Caco-2 (cell line): ENCODE measurements around the gene MOV10. TPM values are rescaled to one million over a fixed set of nuclear protein-coding genes. Genes with fewer than 3 reads are reported as not detected.

Source experiments
- BruUV-seq: library from RNA; stranded (reverse); fragments of 400-500 nt; replicated peaks from 2 replicates; lab custom pipeline; 2021; lab: Mats Ljungman, UMichigan
- CTCF ChIA-PET: fragments of 300-600 bp; sonication (Branson Sonifier 250); formaldehyde crosslinking; loops from one replicate; lab custom pipeline; 2022; ENCODE audit warnings: antibody characterized with exemption; lab: Charles Lee
- POLR2A ChIA-PET: fragments of 300-600 bp; sonication (Branson Sonifier 250); formaldehyde crosslinking; loops from one replicate; lab custom pipeline; 2022; ENCODE audit warnings: antibody characterized with exemption; lab: Charles Lee
- DNase-seq, 2 experiments: peaks; one replicate each; pipeline versions ENCODE4 v3.0.0 to v3.0.0-alpha.2; 2020 to 2022
- H3K27me3 ChIP-seq: replicated peaks from 2 replicates; pipeline ENCODE4 v1.6.0; 2011; ENCODE audit warnings: low read length; ENCODE audit not compliant: control insufficient read depth, insufficient read depth
- H3K36me3 ChIP-seq: 2 replicates; pipeline ENCODE4 v1.5.1; 2011; ENCODE audit warnings: low read length; ENCODE audit not compliant: control insufficient read depth, insufficient read depth
- H3K4me1 ChIP-seq: fragments of 250-450 bp; sonication (Bioruptor Pico); 2 replicates; pipeline ENCODE4 v1.5.1; 2020; ENCODE audit warnings: mild to moderate bottlenecking
- H3K4me3 ChIP-seq: 2 replicates; pipeline ENCODE4 v1.5.1; 2011; ENCODE audit warnings: low read depth, mild to moderate bottlenecking, control low read depth, low read length
- H3K9me3 ChIP-seq: fragments of 250-450 bp; sonication (Bioruptor Pico); 2 replicates; pipeline ENCODE4 v1.5.1; 2020; ENCODE audit warnings: mild to moderate bottlenecking, moderate library complexity
- H3K27ac Mint-ChIP-seq: one replicate; pipeline ENCODE4 v1.8.0; 2022; ENCODE audit warnings: mixed read lengths; ENCODE audit not compliant: unreplicated experiment
- H3K27me3 Mint-ChIP-seq: one replicate; pipeline ENCODE4 v1.8.0; 2022; ENCODE audit warnings: mixed read lengths; ENCODE audit not compliant: insufficient read depth, unreplicated experiment
- H3K36me3 Mint-ChIP-seq: one replicate; pipeline ENCODE4 v1.8.0; 2022; ENCODE audit warnings: mild to moderate bottlenecking, mixed read lengths; ENCODE audit not compliant: insufficient read depth, unreplicated experiment
- H3K4me1 Mint-ChIP-seq: one replicate; pipeline ENCODE4 v1.8.0; 2022; ENCODE audit warnings: low read depth, mixed read lengths; ENCODE audit not compliant: unreplicated experiment
- H3K4me3 Mint-ChIP-seq: one replicate; pipeline ENCODE4 v1.8.0; 2022; ENCODE audit warnings: mild to moderate bottlenecking, moderate library complexity, mixed read lengths; ENCODE audit not compliant: unreplicated experiment
- H3K9me3 Mint-ChIP-seq: one replicate; pipeline ENCODE4 v1.8.0; 2022; ENCODE audit warnings: mixed read lengths; ENCODE audit not compliant: unreplicated experiment
- CTCF ChIP-seq, 2 experiments: fragments of 200-600 bp in 1 of 2; IDR thresholded peaks; 1 replicate in 1 of 2; 2 replicates in 1 of 2; pipeline versions ENCODE4 v1.5.1 to v1.8.0; 2011 to 2022; ENCODE audit warnings: antibody characterized with exemption in 1 of 2, control low read depth in 1 of 2, inconsistent platforms in 1 of 2, low read depth in 1 of 2, low read length in 1 of 2, mild to moderate bottlenecking in 1 of 2, moderate library complexity in 1 of 2; ENCODE audit not compliant: insufficient read depth in 1 of 2, severe bottlenecking in 1 of 2, unreplicated experiment in 1 of 2
- intact Hi-C: fragments of 100-400 bp; cut with micrococcal nuclease; formaldehyde crosslinking; loops from one replicate; pipeline ENCODE4 v1.10.0; 2022; ENCODE audit not compliant: unreplicated experiment
- total RNA-seq: library from RNA; stranded (reverse); gene quantifications from 2 replicates; pipeline ENCODE4 v1.2.3, GENCODE V29; 2022

The MOV10 gene
- total RNA-seq, 1 experiment from 2014 or later = 102 TPM

GRCh38 chr1:112708489-112708888, 34.0 kb downstream of the MOV10 start:
- CTCF ChIA-PET = interaction anchor here (1.6 kb wide), 1 partner anchor 10 kb away, joined by 10 read pairs; no protein-coding TSS in a partner anchor
- H3K4me1 Mint-ChIP-seq = peaks cover 10% of the 10 kb centered on the region
- POLR2A ChIA-PET = interaction anchor here (1.1 kb wide), 1 partner anchor 10 kb away, joined by 5 read pairs; no protein-coding TSS in a partner anchor

GRCh38 chr1:112710159-112710558, 35.7 kb downstream of the MOV10 start:
- H3K9me3 Mint-ChIP-seq = no peaks in the 10 kb centered on the region
- H3K4me3 Mint-ChIP-seq = no peak overlapping the region
- H3K27ac Mint-ChIP-seq = no peak overlapping the region
- H3K4me1 ChIP-seq = peaks cover 18% of the 10 kb centered on the region; the same call in 1 of the 2 replicates
- ChIA-PET CTCF (no interaction called here), POLR2A (no interaction called here)
- no TSS peak for BruUV-seq
- H3K36me3 Mint-ChIP-seq = peaks cover 7% of the 10 kb centered on the region
- intact Hi-C loops = no loop called here
- no peaks in the 10 kb centered on the region for H3K36me3 ChIP-seq
- no peaks in the 10 kb centered on the region for H3K27me3 Mint-ChIP-seq
- TF ChIP-seq CTCF (IDR thresholded peaks at IDR 0.05; ENCODE audit: insufficient read depth in 1 of 2, low read depth in 1 of 2, low read length in 1 of 2, severe bottlenecking in 1 of 2, unreplicated experiment in 1 of 2) = no peak
- peaks cover 10% of the 10 kb centered on the region for H3K4me1 Mint-ChIP-seq
- no peak for DNase-seq
- H3K27me3 ChIP-seq = no peaks in the 10 kb centered on the region
- H3K4me3 ChIP-seq = no peak overlapping the region
- H3K9me3 ChIP-seq = no peaks in the 10 kb centered on the region

More at GRCh38 chr1:112708489-112708888, 34.0 kb downstream of the MOV10 start:
- no peak for DNase-seq
- Histone ChIP-seq H3K4me1 (peaks cover 26% of the 10 kb centered on the region), H3K27me3 (no peaks in the 10 kb centered on the region), H3K9me3 (no peaks in the 10 kb centered on the region), H3K36me3 (no peaks in the 10 kb centered on the region), H3K4me3 (no peak overlapping the region)
- Mint-ChIP-seq H3K36me3 (peaks cover 23% of the 10 kb centered on the region), H3K27ac (no peak overlapping the region), H3K9me3 (no peaks in the 10 kb centered on the region), H3K27me3 (no peaks in the 10 kb centered on the region), H3K4me3 (no peak overlapping the region)
- intact Hi-C loops = loop anchor here (5.0 kb wide), 1 partner anchor 206 kb away; no protein-coding TSS in a partner anchor
- TF ChIP-seq CTCF (IDR thresholded peaks at IDR 0.05; ENCODE audit: insufficient read depth in 1 of 2, low read depth in 1 of 2, low read length in 1 of 2, severe bottlenecking in 1 of 2, unreplicated experiment in 1 of 2) = no peak
- BruUV-seq = no TSS peak

GRCh38 chr1:112710586-112710985, 36.1 kb downstream of the MOV10 start:
- no peaks in the 10 kb centered on the region for H3K36me3 ChIP-seq
- BruUV-seq = no TSS peak
- TF ChIP-seq CTCF (IDR thresholded peaks at IDR 0.05; ENCODE audit: insufficient read depth in 1 of 2, low read depth in 1 of 2, low read length in 1 of 2, severe bottlenecking in 1 of 2, unreplicated experiment in 1 of 2) = no peak
- intact Hi-C loops = no loop called here
- POLR2A ChIA-PET = no interaction called here
- Mint-ChIP-seq H3K27ac (no peak overlapping the region), H3K27me3 (no peaks in the 10 kb centered on the region), H3K4me1 (peaks cover 10% of the 10 kb centered on the region), H3K36me3 (peaks cover 7% of the 10 kb centered on the region), H3K4me3 (no peak overlapping the region), H3K9me3 (no peaks in the 10 kb centered on the region)
- no peak overlapping the region for H3K4me3 ChIP-seq
- no peaks in the 10 kb centered on the region for H3K27me3 ChIP-seq
- CTCF ChIA-PET = no interaction called here
- H3K4me1 ChIP-seq = peaks cover 15% of the 10 kb centered on the region; the same call in 1 of the 2 replicates
- no peak for DNase-seq
- no peaks in the 10 kb centered on the region for H3K9me3 ChIP-seq
